Subcutaneous adipose tissue (tissue), 4 donors: ENCODE data around the gene L3MBTL2. TPM values are rescaled to one million over a fixed set of nuclear protein-coding genes. Genes with fewer than 3 reads are reported as not detected.

ENCODE experiments used
- total RNA-seq, 4 donors: library from RNA; depleted of rRNA; stranded (reverse); fragments of >200 nt; gene quantifications; one replicate each; pipeline ENCODE4 v1.1.0, GENCODE V29; 2016
- TF ChIP-seq, protein P1 (sequence below): fragments of 450-650 bp; IDR thresholded peaks from one replicate; pipeline ENCODE4 v1.5.1; 2016; ENCODE audit warnings: low read depth, mild to moderate bottlenecking, control low read depth, antibody characterized with exemption, moderate library complexity

Gene L3MBTL2
- total RNA-seq, 4 donors from 2014 or later: 7.0 to 19.4 (median 12.4) TPM

DNA sequence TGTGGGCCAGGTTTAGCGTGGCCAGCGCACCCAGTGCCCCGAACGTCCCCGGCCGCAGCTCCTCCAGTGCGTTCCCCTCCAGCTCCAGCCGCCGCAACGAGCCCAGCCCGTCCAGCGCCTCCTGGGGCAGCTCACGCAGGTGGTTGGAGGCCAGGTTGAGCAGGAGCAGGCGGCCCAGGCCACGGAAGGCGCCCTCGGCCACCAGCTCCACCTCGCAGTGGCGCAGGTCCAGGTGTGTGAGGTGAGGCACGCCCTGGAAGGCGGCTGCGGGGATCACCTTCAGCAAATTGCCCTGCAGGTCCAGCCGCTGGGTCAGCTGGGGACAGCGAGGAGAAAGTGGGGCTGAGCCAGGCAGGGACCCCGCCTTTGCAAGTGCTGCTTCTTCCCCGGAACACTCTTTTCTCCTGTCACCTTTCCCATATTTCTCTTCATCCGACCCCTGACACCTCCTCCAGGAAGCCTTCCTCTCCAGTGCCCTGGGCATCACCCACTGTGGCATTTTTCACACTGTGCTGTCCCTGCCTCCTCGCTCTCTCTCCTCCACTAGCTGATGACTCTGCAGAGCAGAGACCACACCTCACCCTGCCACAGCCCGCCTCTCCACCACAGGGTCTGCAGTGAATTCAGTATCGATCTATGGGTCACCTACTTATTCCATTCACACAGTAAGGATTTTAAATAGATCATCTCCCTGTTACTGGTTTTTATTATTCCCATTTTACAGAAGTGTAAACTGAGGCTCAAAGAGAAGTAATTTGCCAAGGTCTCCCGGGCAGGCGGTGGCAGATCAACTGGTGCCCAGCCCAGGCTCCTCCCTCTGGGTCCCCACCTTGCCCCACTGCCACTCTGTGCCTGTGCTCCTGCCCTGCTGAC is 33.7 kb downstream of the L3MBTL2 start:
- TF ChIP-seq, protein P1, sequence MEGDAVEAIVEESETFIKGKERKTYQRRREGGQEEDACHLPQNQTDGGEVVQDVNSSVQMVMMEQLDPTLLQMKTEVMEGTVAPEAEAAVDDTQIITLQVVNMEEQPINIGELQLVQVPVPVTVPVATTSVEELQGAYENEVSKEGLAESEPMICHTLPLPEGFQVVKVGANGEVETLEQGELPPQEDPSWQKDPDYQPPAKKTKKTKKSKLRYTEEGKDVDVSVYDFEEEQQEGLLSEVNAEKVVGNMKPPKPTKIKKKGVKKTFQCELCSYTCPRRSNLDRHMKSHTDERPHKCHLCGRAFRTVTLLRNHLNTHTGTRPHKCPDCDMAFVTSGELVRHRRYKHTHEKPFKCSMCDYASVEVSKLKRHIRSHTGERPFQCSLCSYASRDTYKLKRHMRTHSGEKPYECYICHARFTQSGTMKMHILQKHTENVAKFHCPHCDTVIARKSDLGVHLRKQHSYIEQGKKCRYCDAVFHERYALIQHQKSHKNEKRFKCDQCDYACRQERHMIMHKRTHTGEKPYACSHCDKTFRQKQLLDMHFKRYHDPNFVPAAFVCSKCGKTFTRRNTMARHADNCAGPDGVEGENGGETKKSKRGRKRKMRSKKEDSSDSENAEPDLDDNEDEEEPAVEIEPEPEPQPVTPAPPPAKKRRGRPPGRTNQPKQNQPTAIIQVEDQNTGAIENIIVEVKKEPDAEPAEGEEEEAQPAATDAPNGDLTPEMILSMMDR: no peak

GRCh38 chr22:41239443-41240128 is 34.5 kb downstream of the L3MBTL2 start:
- TF ChIP-seq, protein P1: no peak

GRCh38 chr22:41240377-41241132 is 35.4 kb downstream of the L3MBTL2 start, which contains the start of gene CHADL:
Gene CHADL, minus strand, starts transcription at chr22:41240931. Its CDS starts 50 bp downstream, at chr22:41240881.
- TF ChIP-seq, protein P1: no peak

DNA sequence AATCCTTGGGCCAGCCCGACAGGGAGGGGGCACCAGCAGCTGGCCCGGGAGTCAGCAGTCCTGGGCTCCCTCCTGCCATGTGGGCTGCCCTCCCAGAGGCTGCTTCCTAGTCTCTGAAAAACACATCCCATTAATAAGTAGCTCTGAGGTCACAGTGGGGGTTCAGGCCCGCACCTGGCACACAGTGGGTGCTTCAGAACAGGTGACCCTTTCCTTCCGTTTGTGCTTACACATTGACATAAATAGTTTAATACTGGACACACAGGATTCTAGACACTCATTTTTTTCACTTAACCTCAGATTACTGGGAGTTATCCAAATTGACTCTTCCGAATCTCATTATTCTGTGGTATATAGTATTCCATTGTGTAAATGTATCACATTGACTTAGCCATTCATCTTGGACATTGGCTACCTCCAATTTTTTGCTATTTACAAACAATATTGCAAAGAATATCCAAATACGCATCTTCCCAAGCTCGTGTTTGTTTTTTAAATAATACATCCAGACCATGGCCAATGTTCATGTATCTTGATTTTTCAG is 36.1 kb downstream of the L3MBTL2 start:
- TF ChIP-seq, protein P1: no peak

DNA sequence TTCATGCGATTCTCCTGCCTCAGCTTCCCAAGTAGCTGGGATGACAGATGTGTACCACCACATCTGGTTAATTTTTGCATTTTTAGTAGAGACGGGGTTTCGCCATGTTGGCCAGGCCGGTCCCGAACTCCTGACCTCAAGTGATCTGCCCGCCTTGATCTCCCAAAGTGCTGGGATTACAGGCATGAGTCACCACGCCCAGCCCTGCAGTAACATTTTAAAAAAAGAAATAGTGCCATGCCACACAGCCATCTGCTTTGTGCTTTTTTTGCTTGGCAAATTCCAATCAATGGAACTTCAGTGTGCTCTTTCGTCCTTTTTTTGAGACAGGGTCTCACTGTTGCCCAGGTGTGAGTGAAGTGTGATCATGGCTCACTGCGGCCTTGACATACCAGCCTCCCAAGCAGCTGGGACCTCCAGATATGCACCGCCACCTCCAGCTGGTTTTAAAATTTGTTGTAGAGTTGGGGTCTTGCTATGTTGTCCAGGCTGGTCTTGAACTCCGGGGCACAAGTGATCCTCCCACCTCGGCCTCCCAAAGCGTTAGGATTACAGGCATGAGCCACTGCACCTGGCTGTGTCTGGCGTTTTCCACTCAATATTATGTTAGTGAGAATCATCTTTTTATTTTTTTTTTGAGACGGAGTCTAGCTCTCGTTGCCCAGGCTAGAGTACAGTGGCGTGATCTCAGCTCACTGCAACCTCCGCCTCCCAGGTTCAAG is 37.4 kb downstream of the L3MBTL2 start:
- TF ChIP-seq, protein P1: no peak

DNA sequence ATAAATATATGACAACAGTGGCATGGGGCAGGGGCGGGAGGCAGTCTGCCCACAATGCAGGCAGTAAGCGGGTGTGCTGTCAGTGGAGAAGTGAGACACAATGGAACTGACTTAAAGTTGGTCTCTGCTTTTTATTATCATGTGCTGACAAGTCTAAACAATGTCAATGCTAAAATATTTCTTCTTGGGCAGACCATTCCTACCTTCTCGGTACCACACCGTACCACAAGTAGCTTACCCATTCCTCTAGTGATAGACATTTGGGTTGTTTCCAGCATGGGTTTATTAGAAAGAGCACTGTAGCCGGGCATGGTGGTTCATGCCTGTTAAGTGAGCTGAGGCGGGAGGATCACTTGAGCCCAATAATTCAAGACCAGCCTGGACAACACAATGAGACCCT is 38.2 kb downstream of the L3MBTL2 start:
- TF ChIP-seq, protein P1: no peak
